ENCODE data around the gene METTL13.

METTL13 gene

GRCh38 chr1:171803461-171804022, 22.1 kb downstream of the METTL13 start:
- no peak for DNase-seq (ENCODE audit: low spot score)

GRCh38 chr1:171805395-171806115, 24.1 kb downstream of the METTL13 start:
- no peak for DNase-seq (ENCODE audit: low spot score)

GRCh38 chr1:171807556-171807955, 26.1 kb downstream of the METTL13 start:
- no peak for DNase-seq (ENCODE audit: low spot score)

GRCh38 chr1:171809834-171810233, 28.4 kb downstream of the METTL13 start:
- DNase-seq (ENCODE audit: low spot score), result no peak

GRCh38 chr1:171811672-171812071, 30.2 kb downstream of the METTL13 start:
- DNase-seq (ENCODE audit: low spot score), result no peak

GRCh38 chr1:171814692-171815091, 33.2 kb downstream of the METTL13 start:
- DNase-seq (ENCODE audit: low spot score), result no peak

GRCh38 chr1:171816300-171816901, 34.9 kb downstream of the METTL13 start:
- no peak for DNase-seq (ENCODE audit: low spot score)

GRCh38 chr1:171817511-171818265, 36.2 kb downstream of the METTL13 start:
- DNase-seq (ENCODE audit: low spot score), result no peak

- no peak for DNase-seq (ENCODE audit: low spot score)
Measured at GRCh38 chr1:171819946-171820345, 38.5 kb downstream of the METTL13 start.

GRCh38 chr1:171826973-171827372, 45.5 kb downstream of the METTL13 start:
- no peak for DNase-seq (ENCODE audit: low spot score)

GRCh38 chr1:171828794-171829193, 47.3 kb downstream of the METTL13 start:
- DNase-seq (ENCODE audit: low spot score), result no peak

- DNase-seq (ENCODE audit: low spot score), result no peak
Measured at GRCh38 chr1:171833091-171833825, 51.8 kb downstream of the METTL13 start.

- no peak for DNase-seq (ENCODE audit: low spot score)
Measured at GRCh38 chr1:171834821-171835220, 53.4 kb downstream of the METTL13 start.

- no peak for DNase-seq (ENCODE audit: low spot score)
Measured at GRCh38 chr1:171835891-171836290, 54.4 kb downstream of the METTL13 start.

- DNase-seq (ENCODE audit: low spot score), result peak; percentile 100
Measured at GRCh38 chr1:171841050-171841910, 59.8 kb downstream of the METTL13 start, which contains the start of gene DNM3. TSS of gene DNM3 (plus strand) at chr1:171841498. CDS start at chr1:171841657, 159 bp downstream.

- DNase-seq (ENCODE audit: low spot score), result peak; percentile 58
Measured at GRCh38 chr1:171841931-171842761, 60.7 kb downstream of the METTL13 start.

GRCh38 chr1:171844381-171844780, 62.9 kb downstream of the METTL13 start:
- DNase-seq (ENCODE audit: low spot score), result no peak

GRCh38 chr1:171845998-171846397, 64.5 kb downstream of the METTL13 start:
- DNase-seq (ENCODE audit: low spot score), result no peak
